SK-N-MC (cell line): ENCODE results near the gene TCEAL7.

Source experiments
- EZH2 ChIP-seq: fragments of 200-600 bp; sonication (generic); IDR thresholded peaks from one replicate; pipeline ENCODE4 v1.6.1; 2017; ENCODE audit warnings: antibody characterized with exemption
- POLR2AphosphoS5 ChIP-seq: IDR thresholded peaks from 2 replicates; pipeline ENCODE4 v1.6.1; 2012; ENCODE audit warnings: mild to moderate bottlenecking, low read depth, low read length, borderline replicate concordance

- TF ChIP-seq EZH2 (no peak), POLR2AphosphoS5 (no peak)
These were observed 20.0 kb upstream of the TCEAL7 start for GRCh38 chrX:103309860-103310554.
